Adrenal gland (tissue), 12 donors: ENCODE data around the gene SLC19A2. TPM values are rescaled to one million over a fixed set of nuclear protein-coding genes. Genes with fewer than 3 reads are reported as not detected.

Source experiments
- DNase-seq, 7 donors: peaks; one replicate each; pipeline ENCODE4 v3.0.0-alpha.2; 2019 to 2020
- H3K27ac ChIP-seq, 5 donors: fragments of 200-600 bp; sonication (generic) in 4 of 5; 1 replicate in 3 of 5; 2 replicates in 2 of 5; pipeline versions ENCODE4 v1.5.1 to v1.8.0; 2016 to 2020; ENCODE audit warnings: mild to moderate bottlenecking in 1 of 5
- H3K27me3 ChIP-seq: fragments of 200-600 bp; 2 replicates; pipeline ENCODE4 v1.8.0; 2021
- H3K36me3 ChIP-seq, 2 donors: fragments of 200-600 bp; replicated peaks in 1 of 2; 1 replicate in 1 of 2; 2 replicates in 1 of 2; pipeline versions ENCODE4 v1.5.1 to v1.8.0; 2018 to 2022
- H3K4me1 ChIP-seq, 2 donors: fragments of 200-600 bp; replicated peaks in 1 of 2; 1 replicate in 1 of 2; 2 replicates in 1 of 2; pipeline versions ENCODE4 v1.5.1 to v1.8.0; 2018 to 2021
- H3K4me3 ChIP-seq, 4 donors: fragments of 200-600 bp; sonication (generic) in 3 of 4; one replicate each; pipeline ENCODE4 v1.5.1; 2016 to 2018
- H3K9me3 ChIP-seq, 3 donors: fragments of 200-600 bp; sonication (generic) in 1 of 3; replicated peaks in 1 of 3; 1 replicate in 2 of 3; 2 replicates in 1 of 3; pipeline versions ENCODE4 v1.5.1 to v1.8.0; 2016 to 2021
- POLR2A ChIP-seq, 2 donors: fragments of 450-650 bp; IDR thresholded peaks; one replicate each; pipeline ENCODE4 v1.6.1; 2017; ENCODE audit warnings: antibody characterized with exemption in 2 of 2, mild to moderate bottlenecking in 2 of 2, moderate library complexity in 1 of 2
- WGBS, 4 donors: extraction: QIAGEN DNeasy Blood & Tissue Kit in 2 of 4; methylation state at CpG; one replicate each; pipeline versions ENCODE4 v1.1.5 to v1.1.7; 2013 to 2017; 5-methylcytosine and 5-hydroxymethylcytosine counted together
- intact Hi-C, 2 donors: fragments of 100-400 bp; cut with DNase I; formaldehyde crosslinking; loops; one replicate each; pipeline versions ENCODE4 v1.14.1 to v1.15.0; 2022 to 2023
- polyA plus RNA-seq, 3 donors: library from polyadenylated mRNA; stranded (reverse); fragments of 200-250 nt in 2 of 3; fragments of 350-450 nt in 1 of 3; fragmentation: Illumina TruSeq in 1 of 3; extraction: RNeasy Lipid Tissue Mini Kit (QIAGEN cat#74804) in 1 of 3; gene quantifications; one replicate each; pipeline ENCODE4 v1.2.3, GENCODE V29; 2013 to 2014
- total RNA-seq, 9 donors: library from RNA; depleted of rRNA in 4 of 9; stranded (reverse); fragments of >200 nt in 4 of 9; fragments of 120-200 nt in 1 of 9; fragmentation: NEBNext Ultra II Directional in 1 of 9; extraction: Animal tissue kit (Norgen Biotek cat#: 25700) in 1 of 9; gene quantifications; one replicate each; pipeline versions ENCODE4 v1.1.0 to v1.2.4, GENCODE V29; 2013 to 2023
- TF ChIP-seq, protein P1 (sequence below), 6 experiments: fragments of 450-650 bp in 4 of 6; fragments of 200-600 bp in 2 of 6; sonication (generic) in 1 of 6; IDR thresholded peaks; 1 replicate in 5 of 6; 2 replicates in 1 of 6; pipeline versions ENCODE4 v1.5.1 to v1.8.0; 2016 to 2021; ENCODE audit warnings: antibody characterized with exemption in 6 of 6, mild to moderate bottlenecking in 2 of 6, moderate library complexity in 1 of 6
- donor health status: healthy with polysubstance abuse.
- donor health status: Bipolar disorder and iron deficiency.
- donor health status: DM: yes; HTN: yes; CAD: no.
- donor health status: DM: no; HTN: no; CAD: no.
- donor health status: DM: no; HTN: no; CAD: no.
- donor health status: DM: yes; HTN: yes; CAD: no.

The SLC19A2 gene
- total and polyA plus RNA-seq, 12 donors, result 6.7 to 29.2 (median 12.7) TPM

DNA sequence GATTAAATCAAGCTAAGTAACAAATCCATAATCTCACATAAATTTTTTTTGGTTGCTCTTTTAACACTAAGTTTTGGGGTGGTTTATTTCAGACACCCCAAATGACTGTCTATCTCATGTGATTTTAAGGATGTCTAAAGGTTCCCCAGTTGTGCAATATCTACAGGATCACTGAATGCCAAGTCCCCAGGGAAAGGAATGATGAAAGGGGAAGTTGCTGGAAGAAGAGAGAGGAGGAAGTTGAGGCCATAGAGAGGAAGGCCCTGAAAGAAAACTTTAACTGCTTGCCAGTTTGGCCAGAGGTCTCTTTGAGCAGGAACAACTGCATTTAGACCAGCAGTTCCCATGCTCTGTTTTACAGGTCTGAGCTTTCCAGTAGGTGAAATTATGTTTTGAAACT is 27.5 kb upstream of the SLC19A2 start:
- Histone ChIP-seq H3K27ac (no peak overlapping the region), H3K36me3 (no peaks in the 10 kb centered on the region), H3K9me3 (no peaks in the 10 kb centered on the region), H3K4me1 (peaks cover 0 to 15% of the 10 kb centered on the region in 2 donors), H3K4me3 (no peak overlapping the region), H3K27me3 (no peaks in the 10 kb centered on the region)
- intact Hi-C loops, result no loop called here
- TF ChIP-seq, protein P1, sequence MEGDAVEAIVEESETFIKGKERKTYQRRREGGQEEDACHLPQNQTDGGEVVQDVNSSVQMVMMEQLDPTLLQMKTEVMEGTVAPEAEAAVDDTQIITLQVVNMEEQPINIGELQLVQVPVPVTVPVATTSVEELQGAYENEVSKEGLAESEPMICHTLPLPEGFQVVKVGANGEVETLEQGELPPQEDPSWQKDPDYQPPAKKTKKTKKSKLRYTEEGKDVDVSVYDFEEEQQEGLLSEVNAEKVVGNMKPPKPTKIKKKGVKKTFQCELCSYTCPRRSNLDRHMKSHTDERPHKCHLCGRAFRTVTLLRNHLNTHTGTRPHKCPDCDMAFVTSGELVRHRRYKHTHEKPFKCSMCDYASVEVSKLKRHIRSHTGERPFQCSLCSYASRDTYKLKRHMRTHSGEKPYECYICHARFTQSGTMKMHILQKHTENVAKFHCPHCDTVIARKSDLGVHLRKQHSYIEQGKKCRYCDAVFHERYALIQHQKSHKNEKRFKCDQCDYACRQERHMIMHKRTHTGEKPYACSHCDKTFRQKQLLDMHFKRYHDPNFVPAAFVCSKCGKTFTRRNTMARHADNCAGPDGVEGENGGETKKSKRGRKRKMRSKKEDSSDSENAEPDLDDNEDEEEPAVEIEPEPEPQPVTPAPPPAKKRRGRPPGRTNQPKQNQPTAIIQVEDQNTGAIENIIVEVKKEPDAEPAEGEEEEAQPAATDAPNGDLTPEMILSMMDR (IDR thresholded peaks at IDR 0.05), result no peak
- no peak for TF ChIP-seq POLR2A (IDR thresholded peaks at IDR 0.05)
- DNase-seq, result peak in 1 of 7 donors; percentile 16

- Histone ChIP-seq H3K36me3 (no peaks in the 10 kb centered on the region), H3K4me1 (peaks cover 0 to 16% of the 10 kb centered on the region in 2 donors), H3K27ac (peak overlapping the region in 3 of 5 donors; percentile 35 to 80 (median 70)), H3K9me3 (no peaks in the 10 kb centered on the region), H3K27me3 (no peaks in the 10 kb centered on the region), H3K4me3 (no peak overlapping the region)
- intact Hi-C loops, result no loop called here
- TF ChIP-seq POLR2A (IDR thresholded peaks at IDR 0.05), result no peak
- DNase-seq, result peak in 6 of 7 donors; percentile 17 to 54 (median 28)
- 35 to 50% (median 40%) methylated on average over 3 of the region's 3 CpGs for WGBS, 4 donors
Observed at GRCh38 chr1:169511316-169512005, 25.7 kb upstream of the SLC19A2 start.

DNA sequence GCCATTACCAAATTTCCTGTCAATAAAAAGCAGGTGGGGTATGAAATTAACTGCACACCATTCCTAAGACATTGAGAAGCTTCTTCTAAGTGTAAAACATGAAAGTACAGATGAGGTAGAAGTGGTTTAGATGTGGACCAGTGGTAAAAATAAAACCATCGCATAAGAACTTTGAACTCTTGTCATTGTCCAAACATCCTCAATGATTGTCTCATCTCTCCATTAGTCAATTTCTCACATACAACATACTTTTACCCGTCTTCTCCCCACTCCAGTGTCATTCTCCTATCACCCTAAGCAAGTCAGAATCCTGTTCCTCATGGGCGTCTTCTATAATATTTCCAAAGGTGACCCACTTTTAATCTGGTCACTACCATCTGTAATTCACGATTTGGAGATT is 24.3 kb upstream of the SLC19A2 start:
- no peaks in the 10 kb centered on the region for H3K27me3 ChIP-seq
- H3K9me3 ChIP-seq, result no peaks in the 10 kb centered on the region
- no peak overlapping the region for H3K27ac ChIP-seq
- peaks cover 0 to 16% of the 10 kb centered on the region in 2 donors for H3K4me1 ChIP-seq
- TF ChIP-seq, protein P1 (IDR thresholded peaks at IDR 0.05), result no peak
- no peak for TF ChIP-seq POLR2A (IDR thresholded peaks at IDR 0.05)
- no peak overlapping the region for H3K4me3 ChIP-seq
- no peak for DNase-seq
- no peaks in the 10 kb centered on the region for H3K36me3 ChIP-seq
- WGBS, 4 donors, result 81 to 90% (median 87%) methylated on average over 4 of the region's 4 CpGs
- intact Hi-C loops, result no loop called here

DNA sequence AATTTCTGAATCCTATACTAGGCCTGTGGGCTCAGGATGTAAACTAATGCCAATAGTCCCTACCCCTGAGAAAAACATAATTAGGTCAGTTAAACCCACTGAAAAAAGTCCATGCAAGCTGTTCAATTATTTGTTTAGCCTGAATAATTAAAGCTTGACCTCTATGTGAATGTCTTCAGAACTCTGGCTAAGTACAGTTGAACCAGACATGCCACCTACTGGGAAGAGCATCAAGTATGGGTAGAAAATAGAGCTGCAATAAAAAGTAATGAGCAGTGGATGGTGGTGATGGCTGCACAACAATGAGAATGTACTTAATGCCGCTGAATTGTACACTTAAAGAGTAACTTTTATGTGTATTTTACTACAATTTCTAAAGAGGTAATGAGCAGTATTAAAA is 23.6 kb upstream of the SLC19A2 start:
- no peaks in the 10 kb centered on the region for H3K9me3 ChIP-seq
- no peak for TF ChIP-seq POLR2A (IDR thresholded peaks at IDR 0.05)
- TF ChIP-seq, protein P1 (IDR thresholded peaks at IDR 0.05), result no peak
- 88 to 95% (median 94%) methylated on average over 1 of the region's 1 CpG for WGBS, 4 donors
- H3K4me1 ChIP-seq, result peaks cover 0 to 16% of the 10 kb centered on the region in 2 donors
- no peaks in the 10 kb centered on the region for H3K36me3 ChIP-seq
- intact Hi-C loops, result no loop called here
- no peaks in the 10 kb centered on the region for H3K27me3 ChIP-seq
- no peak overlapping the region for H3K27ac ChIP-seq
- no peak for DNase-seq
- H3K4me3 ChIP-seq, result no peak overlapping the region
